IMR-90 (cell line): ENCODE data around the gene DIPK1B. TPM values are rescaled to one million over a fixed set of nuclear protein-coding genes. Genes with fewer than 3 reads are reported as not detected.

Source experiments
- ATAC-seq: fragments of 200-7000 bp; cut with Tn5 transposase; 2 replicates; pipeline ENCODE4 v1.9.1; 2020; ENCODE audit warnings: low read depth, mild to moderate bottlenecking, moderate library complexity
- BruUV-seq: library from RNA; stranded (reverse); fragments of 400-500 nt; replicated peaks from 2 replicates; lab custom pipeline; 2021; lab: Mats Ljungman, UMichigan
- CTCF ChIA-PET: fragments of 300-600 bp; formaldehyde crosslinking; extraction: SDS; loops from one replicate; lab custom pipeline; 2021; ENCODE audit warnings: antibody characterized with exemption; lab: Yijun Ruan, JAX
- POLR2A ChIA-PET: fragments of 300-600 bp; sonication (Branson Sonifier 250); formaldehyde crosslinking; loops from one replicate; lab custom pipeline; 2022; ENCODE audit warnings: antibody characterized with exemption; ENCODE audit not compliant: unreplicated experiment; lab: Charles Lee
- DNase-seq: peaks from one replicate; pipeline ENCODE4 v3.0.0; 2013
- H2AFZ ChIP-seq: replicated peaks from 2 replicates; pipeline ENCODE3; 2013; ENCODE audit warnings: low read length, mild to moderate bottlenecking; ENCODE audit not compliant: poor library complexity
- H2AK5ac ChIP-seq: 2 replicates; pipeline ENCODE4 v1.6.1; 2013; ENCODE audit warnings: low read depth, low read length, inconsistent platforms
- H2AK9ac ChIP-seq: replicated peaks from 2 replicates; pipeline ENCODE3; 2013; ENCODE audit warnings: mild to moderate bottlenecking, low read depth, low read length, moderate library complexity; ENCODE audit not compliant: poor library complexity
- H2BK120ac ChIP-seq: 2 replicates; pipeline ENCODE4 v1.6.1; 2013; ENCODE audit warnings: low read depth, low read length, inconsistent platforms
- H2BK15ac ChIP-seq: 3 replicates; pipeline ENCODE4 v1.6.1; 2013; ENCODE audit warnings: low read depth, low read length, inconsistent platforms
- H2BK20ac ChIP-seq: 2 replicates; pipeline ENCODE4 v1.6.1; 2013; ENCODE audit warnings: low read depth, mild to moderate bottlenecking, inconsistent platforms, low read length, moderate library complexity
- H2BK5ac ChIP-seq: 2 replicates; pipeline ENCODE4 v1.6.1; 2013; ENCODE audit warnings: mild to moderate bottlenecking, low read depth, low read length, inconsistent platforms; ENCODE audit not compliant: poor library complexity, severe bottlenecking
- H3K14ac ChIP-seq: replicated peaks from 2 replicates; pipeline ENCODE4 v1.6.1; 2013; ENCODE audit warnings: low read depth, low read length, inconsistent platforms
- H3K18ac ChIP-seq: 2 replicates; pipeline ENCODE4 v1.6.1; 2013; ENCODE audit warnings: low read depth, low read length, control low read depth
- H3K23ac ChIP-seq: 2 replicates; pipeline ENCODE4 v1.6.1; 2013; ENCODE audit warnings: low read depth, low read length, inconsistent platforms
- H3K27ac ChIP-seq: 2 replicates; pipeline ENCODE4 v1.5.1; 2013; ENCODE audit warnings: mild to moderate bottlenecking, control low read depth, low read length; ENCODE audit not compliant: insufficient read depth
- H3K27me3 ChIP-seq: 2 replicates; pipeline ENCODE4 v1.6.1; 2013; ENCODE audit warnings: low read length; ENCODE audit not compliant: control insufficient read depth, insufficient read depth
- H3K36me3 ChIP-seq: 2 replicates; pipeline ENCODE4 v1.6.1; 2013; ENCODE audit warnings: low read length, mixed read lengths; ENCODE audit not compliant: control insufficient read depth, insufficient read depth
- H3K4ac ChIP-seq: 2 replicates; pipeline ENCODE4 v1.6.1; 2013; ENCODE audit warnings: low read depth, low read length, inconsistent platforms
- H3K4me1 ChIP-seq: 2 replicates; pipeline ENCODE4 v1.6.1; 2013; ENCODE audit warnings: low read length, mixed read lengths; ENCODE audit not compliant: control insufficient read depth, insufficient read depth
- H3K4me2 ChIP-seq: 2 replicates; pipeline ENCODE4 v1.6.1; 2013; ENCODE audit warnings: low read depth, mild to moderate bottlenecking, control low read depth, low read length, moderate library complexity
- H3K4me3 ChIP-seq: 2 replicates; pipeline ENCODE4 v1.5.1; 2013; ENCODE audit warnings: low read depth, mild to moderate bottlenecking, control low read depth, low read length, moderate library complexity; ENCODE audit not compliant: insufficient read depth
- H3K56ac ChIP-seq: 2 replicates; pipeline ENCODE4 v1.6.1; 2013; ENCODE audit warnings: low read length, inconsistent platforms; ENCODE audit not compliant: insufficient read depth; ENCODE audit errors: extremely low read depth
- H3K79me1 ChIP-seq, 2 experiments: 2 replicates each; pipeline ENCODE4 v1.6.1; 2013; ENCODE audit warnings: low read length in 2 of 2, inconsistent platforms in 1 of 2, low read depth in 1 of 2
- H3K9ac ChIP-seq: 2 replicates; pipeline ENCODE4 v1.6.1; 2013; ENCODE audit warnings: low read depth, low read length, control low read depth
- H3K9me1 ChIP-seq: 2 replicates; pipeline ENCODE4 v1.6.1; 2013; ENCODE audit warnings: low read length, inconsistent platforms; ENCODE audit not compliant: insufficient read depth
- H3K9me3 ChIP-seq: 2 replicates; pipeline ENCODE4 v1.6.1; 2013; ENCODE audit warnings: low read length; ENCODE audit not compliant: control insufficient read depth, insufficient read depth
- H4K20me1 ChIP-seq: 2 replicates; pipeline ENCODE4 v1.6.1; 2013; ENCODE audit warnings: low read length, inconsistent platforms; ENCODE audit not compliant: insufficient read depth
- H4K5ac ChIP-seq: 2 replicates; pipeline ENCODE4 v1.6.1; 2013; ENCODE audit warnings: mild to moderate bottlenecking, low read depth, low read length, control low read depth
- H4K8ac ChIP-seq, 2 experiments: 2 replicates each; pipeline ENCODE4 v1.6.1; 2013; ENCODE audit warnings: low read depth in 2 of 2, low read length in 2 of 2, control low read depth in 1 of 2, inconsistent platforms in 1 of 2
- H4K91ac ChIP-seq: 2 replicates; pipeline ENCODE4 v1.6.1; 2013; ENCODE audit warnings: low read depth, low read length, inconsistent platforms; ENCODE audit not compliant: insufficient read depth
- BHLHE40 ChIP-seq: fragments of 150-350 bp; IDR thresholded peaks from 2 replicates; pipeline ENCODE4 v1.6.1; 2016; ENCODE audit warnings: mild to moderate bottlenecking, low read depth, low read length
- CHD1 ChIP-seq: IDR thresholded peaks from 2 replicates; pipeline ENCODE4 v1.6.1; 2012; ENCODE audit warnings: low read depth, low read length, improper control_type of control experiment
- MAFK ChIP-seq: IDR thresholded peaks from 2 replicates; pipeline ENCODE4 v1.6.1; 2012; ENCODE audit warnings: low read depth, low read length, improper control_type of control experiment
- POLR2A ChIP-seq: IDR thresholded peaks from 2 replicates; pipeline ENCODE4 v1.6.1; 2012; ENCODE audit warnings: mild to moderate bottlenecking, low read depth, low read length
- RFX5 ChIP-seq: IDR thresholded peaks from 2 replicates; pipeline ENCODE4 v1.8.0; 2012; ENCODE audit warnings: low read depth, mild to moderate bottlenecking, low read length, moderate library complexity
- SMC3 ChIP-seq: fragments of 150-350 bp; IDR thresholded peaks from 2 replicates; pipeline ENCODE4 v1.6.1; 2016; ENCODE audit warnings: low read depth, mild to moderate bottlenecking, antibody characterized with exemption, low read length, moderate library complexity
- USF2 ChIP-seq: fragments of 150-350 bp; IDR thresholded peaks from 2 replicates; pipeline ENCODE4 v1.6.1; 2017; ENCODE audit warnings: mild to moderate bottlenecking, antibody characterized with exemption, low read length, low read depth
- WGBS, 2 experiments: methylation state at CpG; one replicate each; pipeline versions ENCODE4 v1.1.5 to v1.1.7; 2013; ENCODE audit warnings: missing lambda C conversion rate in 2 of 2; ENCODE audit not compliant: insufficient read length in 1 of 2; ENCODE audit errors: extremely low coverage in 2 of 2; 5-methylcytosine and 5-hydroxymethylcytosine counted together
- dilution Hi-C: fragments of 300-500 bp; cut with HindIII; formaldehyde crosslinking; loops from one replicate; pipeline ENCODE4 v1.14.3; 2018; ENCODE audit warnings: low sequenced_read_pairs; ENCODE audit not compliant: unreplicated experiment
- in situ Hi-C: fragments of 300-500 bp; cut with MboI; formaldehyde crosslinking; loops from 3 replicates; pipeline ENCODE4 v1.14.3; 2019; ENCODE audit warnings: low sequenced_read_pairs, inconsistent platforms, mixed read lengths
- intact Hi-C: fragments of 100-400 bp; cut with micrococcal nuclease; formaldehyde crosslinking; loops from 2 replicates; pipeline ENCODE4 v1.10.0; 2022
- polyA plus RNA-seq, 3 experiments: library from polyadenylated mRNA; depleted of rRNA; stranded (reverse); fragments of >200 nt; gene quantifications; 2 replicates each; pipeline ENCODE4 v1.2.3, GENCODE V29; 2012; ENCODE audit warnings: low replicate concordance in 1 of 3
- total RNA-seq: library from RNA; depleted of rRNA; stranded (reverse); fragments of >200 nt; gene quantifications from 2 replicates; pipeline ENCODE4 v1.2.3, GENCODE V29; 2012

Gene DIPK1B
- total and polyA plus RNA-seq, 2 of the 4 experiments (the other 2 are of a cell fraction), result 3.4 to 7.1 TPM

GRCh38 chr9:136709454-136710109 is 2.8 kb upstream of the DIPK1B start:
- Histone ChIP-seq H3K9ac (no peak overlapping the region), H3K56ac (no peak overlapping the region), H3K4ac (no peak overlapping the region), H4K91ac (no peak overlapping the region), H3K9me3 (no peaks in the 10 kb centered on the region), H3K9me1 (no peaks in the 10 kb centered on the region), H2BK5ac (no peak overlapping the region), H3K4me2 (no peak overlapping the region), H2BK120ac (no peak overlapping the region), H3K14ac (no peak overlapping the region), H3K79me1 (no peaks in the 10 kb centered on the region), H3K27ac (no peak overlapping the region), H3K18ac (no peak overlapping the region), H3K27me3 (peaks cover 17% of the 10 kb centered on the region), H3K36me3 (no peaks in the 10 kb centered on the region), H4K8ac (no peak overlapping the region), H2AK5ac (no peak overlapping the region), H2BK20ac (no peak overlapping the region), H3K4me3 (no peak overlapping the region), H3K23ac (no peak overlapping the region), H4K20me1 (no peaks in the 10 kb centered on the region), H3K4me1 (peaks cover 1% of the 10 kb centered on the region; the same call in 1 of the 2 replicates), H2BK15ac (no peak overlapping the region), H4K5ac (no peak overlapping the region), H2AFZ (peak overlapping the region; percentile 23), H2AK9ac (no peak overlapping the region)
- DNase-seq, result no peak
- ChIA-PET POLR2A (no interaction called here), CTCF (no interaction called here)
- TF ChIP-seq SMC3 (no peak), CHD1 (no peak), BHLHE40 (no peak), RFX5 (no peak), POLR2A (no peak), USF2 (no peak), MAFK (no peak)
- no peak for ATAC-seq
- in situ Hi-C loops, result no loop called here
- no TSS peak for BruUV-seq
- 85% methylated on average over 11 of the region's 24 CpGs; no CpG with 5 or more reads in 1 of the 2 experiments for WGBS, 2 experiments
- dilution Hi-C loops, result no loop called here
- intact Hi-C loops, result no loop called here
